NT2/D1 (cell line): Measurements from ENCODE around the gene SLC6A19.

Experiments
- DNase-seq: peaks from one replicate; pipeline ENCODE4 v3.0.0-alpha.2; 2011; ENCODE audit warnings: low read depth, low spot score
- H3K27me3 ChIP-seq: 2 replicates; pipeline ENCODE4 v1.6.0; 2011; ENCODE audit warnings: mild to moderate bottlenecking; ENCODE audit not compliant: insufficient read length, insufficient read depth
- H3K36me3 ChIP-seq: 2 replicates; pipeline ENCODE4 v1.6.1; 2011; ENCODE audit warnings: mild to moderate bottlenecking, low read length, mixed read lengths; ENCODE audit not compliant: insufficient read depth, insufficient read length
- H3K4me1 ChIP-seq: 2 replicates; pipeline ENCODE4 v1.5.1; 2011; ENCODE audit not compliant: insufficient read depth, insufficient read length
- H3K4me3 ChIP-seq: 2 replicates; pipeline ENCODE4 v1.5.1; 2011; ENCODE audit warnings: low read depth; ENCODE audit not compliant: insufficient read length
- H3K9ac ChIP-seq: 2 replicates; pipeline ENCODE4 v1.6.0; 2011; ENCODE audit warnings: low read depth; ENCODE audit not compliant: insufficient read length
- H3K9me3 ChIP-seq: 2 replicates; pipeline ENCODE4 v1.5.1; 2011; ENCODE audit warnings: mild to moderate bottlenecking, low read length; ENCODE audit not compliant: insufficient read depth
- SUZ12 ChIP-seq: IDR thresholded peaks from 2 replicates; pipeline ENCODE4 v1.6.1; 2011; ENCODE audit not compliant: insufficient read length, insufficient read depth; ENCODE audit errors: extremely low read depth
- YY1 ChIP-seq: IDR thresholded peaks from 2 replicates; pipeline ENCODE4 v1.6.1; 2011; ENCODE audit not compliant: insufficient read length, insufficient read depth
- ZNF274 ChIP-seq: IDR thresholded peaks from 2 replicates; pipeline ENCODE4 v1.6.1; 2011; ENCODE audit warnings: mild to moderate bottlenecking, low read depth, low read length

The SLC6A19 gene

DNA sequence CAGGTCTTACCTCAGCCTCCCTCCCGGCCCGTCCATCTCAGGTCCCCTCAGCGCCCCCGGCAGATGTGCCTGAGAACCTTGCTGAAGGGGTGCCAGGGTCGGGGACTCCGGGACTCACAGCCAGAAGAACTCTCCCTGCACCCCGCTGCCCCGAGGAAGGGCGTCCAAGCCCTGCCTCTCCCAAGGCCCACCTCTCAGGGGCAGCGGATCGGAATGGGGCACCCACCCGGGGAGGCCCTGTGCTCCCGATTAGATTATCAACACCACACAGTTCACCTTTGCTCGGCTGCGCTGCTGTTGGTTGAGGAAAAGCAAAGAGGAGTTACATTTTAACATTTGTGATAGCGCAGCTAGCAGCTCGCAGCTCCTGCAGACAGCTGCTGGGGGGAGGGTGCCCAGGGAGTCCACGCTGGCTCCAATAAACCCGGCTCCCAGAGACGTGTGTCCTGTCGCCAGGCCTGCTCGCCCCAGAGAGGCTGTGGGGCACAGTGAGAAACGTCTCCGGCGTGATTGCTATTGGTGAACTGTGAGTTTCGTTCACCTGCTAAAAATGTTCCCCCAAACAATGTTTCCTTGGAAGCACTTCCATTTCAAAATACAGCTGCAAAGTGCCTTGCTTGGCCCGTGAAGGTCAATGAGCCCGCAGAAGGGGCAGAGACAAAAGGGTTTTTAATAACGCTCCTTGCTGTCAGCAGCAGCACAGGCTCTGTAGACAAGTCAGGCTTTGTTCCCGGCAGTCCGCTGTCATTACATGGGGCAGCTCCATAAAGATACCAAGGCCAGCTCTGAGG lies 18.6 kb upstream of the SLC6A19 start:
- DNase-seq = no peak
- H3K27me3 ChIP-seq = no peaks in the 10 kb centered on the region
- H3K36me3 ChIP-seq = no peaks in the 10 kb centered on the region
- TF ChIP-seq YY1 = no peak
- TF ChIP-seq SUZ12 = no peak
- no peak for TF ChIP-seq ZNF274
- no peak overlapping the region for H3K4me3 ChIP-seq
- no peak overlapping the region for H3K9ac ChIP-seq
- peaks cover 15% of the 10 kb centered on the region for H3K4me1 ChIP-seq
- no peaks in the 10 kb centered on the region for H3K9me3 ChIP-seq

DNA sequence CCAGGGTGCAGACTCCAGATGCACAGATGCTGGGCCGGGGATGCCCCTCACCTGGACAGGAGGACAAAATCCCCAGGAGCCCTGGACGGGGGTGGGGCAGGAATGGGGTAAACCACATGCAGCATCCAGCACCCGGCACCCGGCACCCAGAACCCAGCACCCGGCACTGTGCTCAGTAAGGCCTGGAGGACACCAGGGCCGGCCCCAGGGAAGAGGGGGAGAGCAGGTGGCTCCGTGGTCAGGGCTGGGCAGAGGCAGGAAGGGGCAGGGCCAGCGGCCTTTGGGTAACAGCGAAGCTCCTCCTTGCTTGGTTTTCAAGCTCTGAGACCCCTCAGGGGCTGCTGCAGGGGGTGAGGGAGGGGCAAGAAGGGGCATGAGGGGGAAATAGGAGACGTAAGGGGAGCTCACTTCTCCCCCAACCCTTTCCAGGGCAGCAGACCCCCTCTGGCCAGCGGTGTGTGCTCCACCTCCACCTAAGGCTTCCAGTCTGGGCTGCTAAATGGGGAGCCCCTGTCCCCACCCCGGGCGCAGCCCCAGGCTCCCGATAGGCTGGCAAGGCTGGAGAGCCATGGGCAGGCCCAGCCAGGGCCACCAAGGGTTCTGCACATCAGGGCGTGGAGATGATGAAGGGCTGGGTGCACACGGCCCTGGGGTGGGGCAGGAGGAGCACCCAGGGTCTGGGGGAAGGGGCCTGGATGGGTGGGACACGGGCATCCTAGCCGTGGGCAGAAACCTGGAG lies 17.8 kb upstream of the SLC6A19 start:
- TF ChIP-seq SUZ12 = no peak
- no peak for TF ChIP-seq YY1
- H3K27me3 ChIP-seq = no peaks in the 10 kb centered on the region
- H3K9me3 ChIP-seq = no peaks in the 10 kb centered on the region
- H3K4me3 ChIP-seq = no peak overlapping the region
- peaks cover 15% of the 10 kb centered on the region for H3K4me1 ChIP-seq
- DNase-seq = no peak
- H3K36me3 ChIP-seq = no peaks in the 10 kb centered on the region
- no peak overlapping the region for H3K9ac ChIP-seq

DNA sequence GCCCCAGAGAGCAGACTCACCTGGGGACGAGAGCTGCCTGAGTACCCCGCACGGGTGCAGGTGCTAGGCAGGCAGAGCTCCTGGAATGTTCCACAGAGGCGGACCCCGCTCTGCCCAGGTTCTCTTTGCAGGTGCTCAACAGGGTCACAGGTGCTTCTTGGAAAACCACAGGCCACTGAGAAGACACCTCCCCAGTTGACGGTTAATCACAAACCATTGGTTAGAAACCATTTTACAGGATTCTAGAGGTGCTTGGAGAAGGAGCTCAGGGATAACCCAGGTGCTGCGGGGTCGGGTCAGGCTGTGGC lies 17.3 kb upstream of the SLC6A19 start:
- Histone ChIP-seq H3K9ac (no peak overlapping the region), H3K4me3 (no peak overlapping the region), H3K36me3 (no peaks in the 10 kb centered on the region), H3K4me1 (peaks cover 15% of the 10 kb centered on the region), H3K27me3 (no peaks in the 10 kb centered on the region), H3K9me3 (no peaks in the 10 kb centered on the region)
- no peak for DNase-seq
- TF ChIP-seq ZNF274 (no peak), YY1 (no peak), SUZ12 (no peak)

DNA sequence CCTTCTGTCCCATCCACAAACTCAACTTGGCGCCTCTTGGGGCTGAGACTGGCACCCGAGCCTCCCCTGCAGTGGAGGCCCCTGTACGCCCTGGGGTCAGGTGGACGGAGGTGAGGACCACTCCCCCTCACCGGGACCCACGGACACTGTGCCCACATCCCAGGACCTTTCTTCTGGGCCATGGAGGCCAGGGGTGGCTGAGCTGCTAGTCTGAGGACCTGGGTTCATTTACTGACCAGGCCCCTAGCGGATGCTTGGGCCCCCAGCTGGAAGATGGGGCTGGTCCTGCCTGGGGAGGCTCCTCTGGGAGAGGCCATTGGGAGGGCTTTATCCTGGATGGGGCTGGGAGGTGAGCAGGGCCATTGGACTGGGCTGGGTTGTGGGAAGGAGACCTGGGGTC lies 16.9 kb upstream of the SLC6A19 start:
- no peaks in the 10 kb centered on the region for H3K36me3 ChIP-seq
- no peaks in the 10 kb centered on the region for H3K9me3 ChIP-seq
- DNase-seq = no peak
- no peaks in the 10 kb centered on the region for H3K27me3 ChIP-seq
- no peak overlapping the region for H3K9ac ChIP-seq
- TF ChIP-seq SUZ12 = no peak
- TF ChIP-seq ZNF274 = no peak
- no peak for TF ChIP-seq YY1
- H3K4me1 ChIP-seq = peaks cover 15% of the 10 kb centered on the region
- no peak overlapping the region for H3K4me3 ChIP-seq

DNA sequence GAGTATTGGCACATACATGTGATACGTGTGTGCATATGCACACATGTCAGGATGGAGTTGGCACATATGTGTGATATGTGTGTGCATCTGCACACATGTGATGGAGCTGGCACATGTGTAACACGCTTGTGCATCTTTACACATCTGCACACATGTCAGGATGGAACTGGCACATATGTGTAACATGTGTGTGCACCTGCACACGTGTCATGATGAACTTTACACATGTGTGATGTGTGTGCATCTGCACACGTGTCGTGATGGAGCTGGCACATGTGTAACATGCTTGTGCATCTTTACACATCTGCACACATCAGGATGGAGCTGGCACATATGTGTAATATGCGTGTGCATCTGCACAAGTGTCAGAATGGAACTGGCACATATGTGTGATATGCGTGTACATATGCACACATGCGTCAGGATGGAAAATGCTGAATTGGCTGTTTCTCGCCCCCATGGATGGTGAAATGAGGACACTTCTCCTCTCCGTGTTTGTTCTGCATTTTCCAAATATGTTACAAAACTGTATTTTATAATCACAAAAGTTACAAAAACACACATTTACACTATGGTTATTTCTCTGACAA lies 16.3 kb upstream of the SLC6A19 start:
- DNase-seq = no peak
- Histone ChIP-seq H3K4me3 (no peak overlapping the region), H3K4me1 (peaks cover 15% of the 10 kb centered on the region), H3K9me3 (no peaks in the 10 kb centered on the region), H3K27me3 (no peaks in the 10 kb centered on the region), H3K36me3 (no peaks in the 10 kb centered on the region), H3K9ac (no peak overlapping the region)
- TF ChIP-seq SUZ12 (no peak), ZNF274 (no peak), YY1 (no peak)

DNA sequence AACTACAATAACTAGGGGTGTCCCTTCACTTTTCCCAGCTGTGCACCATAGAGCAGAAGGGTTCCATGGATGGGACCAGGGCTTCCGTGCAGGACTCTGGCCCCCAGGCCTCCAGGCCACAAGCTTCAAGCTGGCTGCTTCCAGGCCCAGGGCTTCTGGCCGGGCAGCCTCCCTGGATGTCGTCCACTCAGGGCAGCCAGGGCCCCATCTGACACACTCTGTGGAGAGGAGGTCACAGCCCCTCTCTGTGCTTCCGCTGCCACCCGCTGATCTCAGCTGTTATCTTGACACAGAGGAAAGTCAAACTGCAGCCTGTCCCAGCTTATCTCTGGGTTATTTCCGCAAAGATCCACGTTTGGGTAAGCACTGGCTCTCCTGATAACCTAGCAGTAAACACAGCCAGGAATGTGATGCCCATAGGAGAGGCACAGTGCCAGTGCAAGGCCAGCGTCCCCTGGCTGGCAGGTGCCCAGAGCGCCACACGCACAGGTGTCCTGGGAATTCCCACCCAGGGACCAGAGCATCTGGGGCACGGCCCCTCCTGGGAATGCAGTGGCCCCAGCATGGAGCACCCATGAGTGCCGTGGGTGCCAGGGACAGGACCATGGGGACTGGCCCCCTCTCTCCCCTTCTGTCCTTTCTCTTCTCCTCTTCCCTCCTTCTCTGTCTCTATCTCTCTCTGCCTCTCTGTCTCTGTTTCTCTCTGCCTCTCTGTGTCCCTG lies 15.6 kb upstream of the SLC6A19 start:
- no peak overlapping the region for H3K4me3 ChIP-seq
- TF ChIP-seq YY1 (no peak), ZNF274 (no peak), SUZ12 (no peak)
- H3K27me3 ChIP-seq = no peaks in the 10 kb centered on the region
- H3K9ac ChIP-seq = no peak overlapping the region
- H3K36me3 ChIP-seq = no peaks in the 10 kb centered on the region
- no peak for DNase-seq
- H3K9me3 ChIP-seq = no peaks in the 10 kb centered on the region
- H3K4me1 ChIP-seq = peaks cover 15% of the 10 kb centered on the region
